Smooth muscle cell (in vitro differentiated cells): ENCODE results near the gene RAD17. TPM values are rescaled to one million over a fixed set of nuclear protein-coding genes. Genes with fewer than 3 reads are reported as not detected.
"Not testable (repeated sequence)": the region's sequence is repeated elsewhere in the genome, so short reads cannot be mapped to it uniquely, and the experiment has no call there.

Experiments used
- DNase-seq: peaks from one replicate; lab custom pipeline; 2025; ENCODE audit not compliant: unreplicated experiment; lab: John Stamatoyannopoulos, UW
- H2AFZ ChIP-seq: fragments of 200-600 bp; sonication (generic); 2 replicates; pipeline ENCODE4 v1.6.0; 2016; ENCODE audit warnings: antibody characterized with exemption, low read depth, mild to moderate bottlenecking
- H3F3A ChIP-seq: fragments of 200-600 bp; sonication (generic); 2 replicates; pipeline ENCODE4 v1.6.0; 2017; ENCODE audit warnings: antibody characterized with exemption, low read depth
- H3K27ac ChIP-seq: fragments of 200-600 bp; sonication (generic); 2 replicates; pipeline ENCODE4 v1.5.1; 2016; ENCODE audit warnings: low read depth, mild to moderate bottlenecking
- H3K27me3 ChIP-seq: fragments of 200-600 bp; sonication (generic); 2 replicates; pipeline ENCODE4 v1.6.1; 2016; ENCODE audit warnings: low read depth, mild to moderate bottlenecking
- H3K36me3 ChIP-seq: fragments of 200-600 bp; sonication (generic); 2 replicates; pipeline ENCODE4 v1.5.1; 2016; ENCODE audit warnings: low read depth
- H3K4me1 ChIP-seq: fragments of 200-600 bp; sonication (generic); 2 replicates; pipeline ENCODE4 v1.5.1; 2016; ENCODE audit warnings: low read depth
- H3K4me2 ChIP-seq: fragments of 200-600 bp; sonication (generic); 2 replicates; pipeline ENCODE4 v1.6.0; 2016; ENCODE audit warnings: mild to moderate bottlenecking
- H3K4me3 ChIP-seq: fragments of 200-600 bp; sonication (generic); 2 replicates; pipeline ENCODE4 v1.5.1; 2016; ENCODE audit warnings: mild to moderate bottlenecking
- H3K79me2 ChIP-seq: fragments of 200-600 bp; sonication (generic); 2 replicates; pipeline ENCODE4 v1.6.0; 2016; ENCODE audit warnings: low read depth, mild to moderate bottlenecking
- H3K9ac ChIP-seq: fragments of 200-600 bp; sonication (generic); 2 replicates; pipeline ENCODE4 v1.6.0; 2016; ENCODE audit warnings: low read depth
- H3K9me3 ChIP-seq: fragments of 200-600 bp; sonication (generic); replicated peaks from 2 replicates; pipeline ENCODE4 v1.5.1; 2016; ENCODE audit warnings: low read depth
- H4K20me1 ChIP-seq: fragments of 200-600 bp; sonication (generic); 2 replicates; pipeline ENCODE4 v1.6.0; 2016; ENCODE audit warnings: low read depth
- CTCF ChIP-seq: fragments of 200-600 bp; sonication (generic); IDR thresholded peaks from 2 replicates; pipeline ENCODE4 v1.5.1; 2017; ENCODE audit warnings: borderline replicate concordance, mild to moderate bottlenecking, antibody characterized with exemption; ENCODE audit not compliant: insufficient read depth, poor library complexity, severe bottlenecking
- WGBS: methylation state at CpG from one replicate; pipeline ENCODE4 v1.1.7; 2016; ENCODE audit warnings: low lambda C conversion rate; 5-methylcytosine and 5-hydroxymethylcytosine counted together
- polyA plus RNA-seq: library from polyadenylated mRNA; unstranded; fragments of >200 nt; fragmentation: Nextera tagmentation; extraction: Ambion mirVana; gene quantifications from 2 replicates; pipeline ENCODE4 v1.2.1, GENCODE V29; 2016
- total RNA-seq: library from RNA; depleted of rRNA; stranded (reverse); fragments of >200 nt; gene quantifications from 2 replicates; pipeline ENCODE4 v1.2.3, GENCODE V29; 2014

The RAD17 gene
- total and polyA plus RNA-seq, 2 experiments from 2014 or later, result 16.2 to 23.9 TPM

GRCh38 chr5:69454460-69455249 lies 85.0 kb downstream of the RAD17 start:
- H3K4me2 ChIP-seq, result no peak overlapping the region
- peak overlapping the region; percentile 13 for H3K4me3 ChIP-seq
- TF ChIP-seq CTCF, result no peak
- no peak overlapping the region for H3K27ac ChIP-seq
- no peaks in the 10 kb centered on the region for H3K36me3 ChIP-seq
- 75% methylated on average over 8 of the region's 8 CpGs for WGBS
- DNase-seq, result no peak
- no peaks in the 10 kb centered on the region for H3K79me2 ChIP-seq
- H3K9ac ChIP-seq, result no peak overlapping the region
- H3F3A ChIP-seq, result no peaks in the 10 kb centered on the region
- no peaks in the 10 kb centered on the region for H3K27me3 ChIP-seq
- H3K4me1 ChIP-seq, result no peaks in the 10 kb centered on the region
- H3K9me3 ChIP-seq, result no peaks in the 10 kb centered on the region
- no peak overlapping the region for H2AFZ ChIP-seq
- no peaks in the 10 kb centered on the region for H4K20me1 ChIP-seq

- H3K27me3 ChIP-seq, H3K27ac ChIP-seq, H4K20me1 ChIP-seq, H3K4me2 ChIP-seq, H2AFZ ChIP-seq, H3K36me3 ChIP-seq, H3K4me3 ChIP-seq, DNase-seq, H3K9ac ChIP-seq, H3K4me1 ChIP-seq, H3K79me2 ChIP-seq, H3K9me3 ChIP-seq, H3F3A ChIP-seq: not testable (repeated sequence)
- WGBS, result 95% methylated on average over 7 of the region's 7 CpGs
Observed at GRCh38 chr5:69455428-69455988, 85.9 kb downstream of the RAD17 start.

- no peaks in the 10 kb centered on the region for H4K20me1 ChIP-seq
- no peak overlapping the region for H3K4me3 ChIP-seq
- no peaks in the 10 kb centered on the region for H3K79me2 ChIP-seq
- no peak for TF ChIP-seq CTCF
- no peaks in the 10 kb centered on the region for H3K27me3 ChIP-seq
- no peak for DNase-seq
- no peak overlapping the region for H3K4me2 ChIP-seq
- no peaks in the 10 kb centered on the region for H3K36me3 ChIP-seq
- H3K9ac ChIP-seq, result no peak overlapping the region
- no peak overlapping the region for H2AFZ ChIP-seq
- no peaks in the 10 kb centered on the region for H3K4me1 ChIP-seq
- no peaks in the 10 kb centered on the region for H3K9me3 ChIP-seq
- H3K27ac ChIP-seq, result no peak overlapping the region
- 97% methylated on average over 1 of the region's 1 CpG for WGBS
- no peaks in the 10 kb centered on the region for H3F3A ChIP-seq
Observed at GRCh38 chr5:69462170-69462569, 92.6 kb downstream of the RAD17 start.

Other genes starting within 250 kb of the RAD17 start
- gene CCNB1, start 202.7 kb upstream of the RAD17 start, total RNA-seq, result 28.5 and 35.7 TPM in 2 replicates
- gene CCNB1, start 202.7 kb upstream of the RAD17 start, polyA plus RNA-seq, result 31.7 and 36.8 TPM in 2 replicates
- 13.3 and 15.5 TPM in 2 replicates for gene CENPH, start 180.2 kb upstream of the RAD17 start, total RNA-seq
- gene CENPH, start 180.2 kb upstream of the RAD17 start, polyA plus RNA-seq, result 10.5 and 11.5 TPM in 2 replicates
- 43.4 and 54.4 TPM in 2 replicates for gene CDK7, start 134.9 kb upstream of the RAD17 start, total RNA-seq
- 40.1 and 47.2 TPM in 2 replicates for gene CDK7, start 134.9 kb upstream of the RAD17 start, polyA plus RNA-seq
- 0.09 and 0.18 TPM in 2 replicates for gene CCDC125, start 37.0 kb upstream of the RAD17 start, total RNA-seq
- 0.15 TPM in 1 of 2 replicates, not detected in the other for gene CCDC125, start 37.0 kb upstream of the RAD17 start, polyA plus RNA-seq
- 48.7 and 66.0 TPM in 2 replicates for gene AK6, start 298 bp upstream of the RAD17 start, total RNA-seq
- gene AK6, start 298 bp upstream of the RAD17 start, polyA plus RNA-seq, result 95.1 and 98.7 TPM in 2 replicates
- 68.2 and 74.4 TPM in 2 replicates for gene TAF9, start 298 bp upstream of the RAD17 start, total RNA-seq
- gene TAF9, start 298 bp upstream of the RAD17 start, polyA plus RNA-seq, result 67.2 and 76.9 TPM in 2 replicates
- 6.1 and 8.3 TPM in 2 replicates for gene MARVELD2, start 45.3 kb downstream of the RAD17 start, total RNA-seq
- gene MARVELD2, start 45.3 kb downstream of the RAD17 start, polyA plus RNA-seq, result 1.4 and 11.0 TPM in 2 replicates
- gene OCLN, start 123.0 kb downstream of the RAD17 start, total RNA-seq, result 9.0 and 10.4 TPM in 2 replicates
- gene OCLN, start 123.0 kb downstream of the RAD17 start, polyA plus RNA-seq, result 0.94 and 4.1 TPM in 2 replicates
- 34.5 and 53.1 TPM in 2 replicates for gene GTF2H2C, start 190.4 kb downstream of the RAD17 start, total RNA-seq
- gene GTF2H2C, start 190.4 kb downstream of the RAD17 start, polyA plus RNA-seq, result 21.9 and 24.5 TPM in 2 replicates